Measurements from ENCODE around the gene CTBP2. TPM values are rescaled to one million over a fixed set of nuclear protein-coding genes. Genes with fewer than 3 reads are reported as not detected.

CTBP2 gene
- total and polyA plus RNA-seq, 10 of the 15 experiments (the other 5 are each of a cell fraction or from before 2014, with no cell fraction given) = 0.02 to 0.72 (median 0.06) TPM; not detected in 2

DNA sequence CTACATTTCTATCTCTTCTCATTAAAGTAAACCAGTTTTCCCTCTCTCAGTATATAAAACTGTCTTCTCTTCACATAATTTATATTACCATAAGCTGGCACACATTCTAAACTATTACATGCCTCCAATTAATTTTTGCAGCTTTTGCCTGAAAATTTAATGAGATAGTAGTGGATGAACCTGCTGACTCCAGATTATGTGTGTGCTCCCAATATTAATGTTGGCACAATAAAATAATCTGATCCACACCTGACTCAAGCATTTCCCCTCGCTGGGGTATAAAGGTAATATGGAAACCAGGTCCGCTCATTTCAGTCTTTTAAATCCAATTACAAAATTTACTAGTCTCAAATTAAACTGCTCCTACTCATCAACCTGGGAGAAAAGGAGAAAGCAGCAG is 63.4 kb downstream of the CTBP2 start:
- no peak overlapping the region for H3K27ac ChIP-seq (ENCODE audit: control insufficient read depth, insufficient read depth)
- H2AFZ ChIP-seq (ENCODE audit: control insufficient read depth, low read depth, low read length) = no peak overlapping the region
- ChIA-PET RAD21 (ENCODE audit: unreplicated experiment) (no interaction called here), POLR2A (no interaction called here), SMC1A (ENCODE audit: uncharacterized antibody, unreplicated experiment) (interaction anchor here (1.0 kb wide), 1 partner anchor 281 kb away, joined by 3 read pairs; no protein-coding TSS in a partner anchor), CTCF (no interaction called here)
- 0 out of 2 replicates have a peak, but pooled peaks cover 4% of the 10 kb centered on the region for H4K20me1 ChIP-seq (ENCODE audit: control insufficient read depth, insufficient read depth)
- no peaks in the 10 kb centered on the region for H3K79me2 ChIP-seq (ENCODE audit: control insufficient read depth, insufficient read depth, low read length)
- H3K9me3 ChIP-seq (replicated peaks; ENCODE audit: control insufficient read depth, insufficient read depth, low read length) = no peaks in the 10 kb centered on the region
- BruUV-seq (replicated peaks) = no TSS peak
- in situ Hi-C loops (cut with MboI) (no loop called here), intact Hi-C loops (cut with micrococcal nuclease; ENCODE audit: unreplicated experiment) (no loop called here)
- no peaks in the 10 kb centered on the region for H3K36me3 ChIP-seq (ENCODE audit: control insufficient read depth in 2 of 2, insufficient read depth in 2 of 2, low read length in 1 of 2)
- TF ChIP-seq CBX5 (IDR thresholded peaks at IDR 0.05; ENCODE audit: low read depth) = no peak
- no peak overlapping the region for H3K4me2 ChIP-seq (ENCODE audit: control insufficient read depth, insufficient read depth)
- H3K9ac ChIP-seq (ENCODE audit: control insufficient read depth, insufficient read depth, low read length) = no peak overlapping the region
- ATAC-seq = no peak
- FAIRE-seq = no peak
- no peak overlapping the region for H3K4me3 ChIP-seq
- DNase-seq (ENCODE audit: low read depth, low spot score) = no peak
- no peaks in the 10 kb centered on the region for H3K27me3 ChIP-seq (replicated peaks in 1 of 2; ENCODE audit: control insufficient read depth in 2 of 2, insufficient read depth in 2 of 2, low read length in 1 of 2)
- 61% methylated on average over 2 of the region's 2 CpGs for WGBS (ENCODE audit: insufficient coverage, insufficient replicate concordance, low lambda C conversion rate, missing lambda C conversion rate)
- H3K4me1 ChIP-seq (ENCODE audit: control insufficient read depth, insufficient read depth, low read length) = no peaks in the 10 kb centered on the region

GRCh38 chr10:125096371-125096770 is 64.0 kb downstream of the CTBP2 start:
- Histone ChIP-seq H3K27me3 (replicated peaks in 1 of 2; ENCODE audit: control insufficient read depth in 2 of 2, insufficient read depth in 2 of 2, low read length in 1 of 2) (no peaks in the 10 kb centered on the region; a peak in 1 of 4 replicates), H3K36me3 (ENCODE audit: control insufficient read depth in 2 of 2, insufficient read depth in 2 of 2, low read length in 1 of 2) (no peaks in the 10 kb centered on the region), H4K20me1 (ENCODE audit: control insufficient read depth, insufficient read depth) (0 out of 2 replicates have a peak, but pooled peaks cover 4% of the 10 kb centered on the region), H3K4me3 (no peak overlapping the region), H3K4me1 (ENCODE audit: control insufficient read depth, insufficient read depth, low read length) (no peaks in the 10 kb centered on the region), H3K9me3 (replicated peaks; ENCODE audit: control insufficient read depth, insufficient read depth, low read length) (no peaks in the 10 kb centered on the region), H3K27ac (ENCODE audit: control insufficient read depth, insufficient read depth) (no peak overlapping the region), H3K4me2 (ENCODE audit: control insufficient read depth, insufficient read depth) (no peak overlapping the region), H2AFZ (ENCODE audit: control insufficient read depth, low read depth, low read length) (no peak overlapping the region), H3K79me2 (ENCODE audit: control insufficient read depth, insufficient read depth, low read length) (no peaks in the 10 kb centered on the region), H3K9ac (ENCODE audit: control insufficient read depth, insufficient read depth, low read length) (no peak overlapping the region)
- ChIA-PET POLR2A (no interaction called here), RAD21 (ENCODE audit: unreplicated experiment) (no interaction called here), SMC1A (ENCODE audit: uncharacterized antibody, unreplicated experiment) (interaction anchor here (1.0 kb wide), 1 partner anchor 282 kb away, joined by 3 read pairs; no protein-coding TSS in a partner anchor), CTCF (no interaction called here)
- 1% methylated on average over 6 of the region's 6 CpGs for WGBS (ENCODE audit: insufficient coverage, insufficient replicate concordance, low lambda C conversion rate, missing lambda C conversion rate)
- in situ Hi-C loops (cut with MboI) = no loop called here
- no TSS peak for BruUV-seq (replicated peaks)
- no peak for TF ChIP-seq SRF (IDR thresholded peaks at IDR 0.05; ENCODE audit: low read depth in 2 of 2, low read length in 2 of 2)
- TF ChIP-seq RUNX3 (IDR thresholded peaks at IDR 0.05; ENCODE audit: low read length) = peak; percentile 21; the same call in 1 of the 2 replicates
- DNase-seq (ENCODE audit: low read depth, low spot score) (no peak), ATAC-seq (no peak), FAIRE-seq (no peak)
- intact Hi-C loops (cut with micrococcal nuclease; ENCODE audit: unreplicated experiment) = no loop called here

Data from GM12878 (cell line).